Duodenal mucosa (tissue), 2 donors: ENCODE measurements around the gene NOS1.

Experiments used
- H3K27ac ChIP-seq: one replicate; pipeline ENCODE4 v1.7.0; 2013; ENCODE audit warnings: low read depth, low read length
- H3K27me3 ChIP-seq, 2 donors: one replicate each; pipeline ENCODE4 v1.7.0; 2013; ENCODE audit warnings: low read length in 2 of 2, control low read depth in 1 of 2; ENCODE audit not compliant: insufficient read depth in 2 of 2, control insufficient read depth in 1 of 2
- H3K36me3 ChIP-seq, 2 donors: one replicate each; pipeline ENCODE4 v1.7.0; 2013; ENCODE audit warnings: low read length in 2 of 2, control low read depth in 1 of 2; ENCODE audit not compliant: insufficient read depth in 2 of 2, control insufficient read depth in 1 of 2
- H3K4me1 ChIP-seq, 2 donors: one replicate each; pipeline ENCODE4 v1.7.0; 2013; ENCODE audit warnings: low read length in 2 of 2, control low read depth in 1 of 2; ENCODE audit not compliant: insufficient read depth in 2 of 2, control insufficient read depth in 1 of 2
- H3K4me3 ChIP-seq, 2 donors: one replicate each; pipeline ENCODE4 v1.7.0; 2013; ENCODE audit warnings: low read length in 2 of 2, low read depth in 1 of 2
- H3K9ac ChIP-seq, 2 donors: one replicate each; pipeline ENCODE4 v1.7.0; 2013; ENCODE audit warnings: low read length in 2 of 2, low read depth in 1 of 2
- H3K9me3 ChIP-seq, 2 donors: one replicate each; pipeline ENCODE4 v1.7.0; 2013; ENCODE audit warnings: low read length in 2 of 2, control low read depth in 1 of 2; ENCODE audit not compliant: control insufficient read depth in 1 of 2

The NOS1 gene

GRCh38 chr12:117169548-117169947, 191.9 kb downstream of the NOS1 start:
- Histone ChIP-seq H3K4me3 (no peak overlapping the region), H3K4me1 (no peaks in the 10 kb centered on the region), H3K36me3 (peaks cover 33 to 81% of the 10 kb centered on the region in 2 donors), H3K27ac (no peak overlapping the region), H3K9me3 (no peaks in the 10 kb centered on the region), H3K27me3 (no peaks in the 10 kb centered on the region), H3K9ac (no peak overlapping the region)

- peaks cover 29 to 81% of the 10 kb centered on the region in 2 donors for H3K36me3 ChIP-seq
These were observed 192.4 kb downstream of the NOS1 start for GRCh38 chr12:117168976-117169375.

GRCh38 chr12:117167769-117168168, 193.7 kb downstream of the NOS1 start:
- Histone ChIP-seq H3K27me3 (no peaks in the 10 kb centered on the region), H3K4me1 (no peaks in the 10 kb centered on the region), H3K27ac (no peak overlapping the region), H3K4me3 (no peak overlapping the region), H3K9me3 (no peaks in the 10 kb centered on the region), H3K36me3 (peaks cover 28 to 78% of the 10 kb centered on the region in 2 donors), H3K9ac (no peak overlapping the region)

More at GRCh38 chr12:117168976-117169375, 192.4 kb downstream of the NOS1 start:
- H3K9ac ChIP-seq: no peak overlapping the region
- no peaks in the 10 kb centered on the region for H3K27me3 ChIP-seq
- H3K4me1 ChIP-seq: no peaks in the 10 kb centered on the region
- no peaks in the 10 kb centered on the region for H3K9me3 ChIP-seq
- H3K27ac ChIP-seq: no peak overlapping the region
- no peak overlapping the region for H3K4me3 ChIP-seq

- no peaks in the 10 kb centered on the region for H3K9me3 ChIP-seq
- no peak overlapping the region for H3K27ac ChIP-seq
- no peak overlapping the region for H3K9ac ChIP-seq
- H3K27me3 ChIP-seq: no peaks in the 10 kb centered on the region
- H3K4me3 ChIP-seq: no peak overlapping the region
- H3K4me1 ChIP-seq: no peaks in the 10 kb centered on the region
- peaks cover 37 to 83% of the 10 kb centered on the region in 2 donors for H3K36me3 ChIP-seq
These were observed 195.3 kb downstream of the NOS1 start for GRCh38 chr12:117166107-117166506.

GRCh38 chr12:117165342-117165741, 196.1 kb downstream of the NOS1 start:
- no peaks in the 10 kb centered on the region for H3K9me3 ChIP-seq
- no peak overlapping the region for H3K27ac ChIP-seq
- no peak overlapping the region for H3K9ac ChIP-seq
- no peaks in the 10 kb centered on the region for H3K4me1 ChIP-seq
- no peak overlapping the region for H3K4me3 ChIP-seq
- no peaks in the 10 kb centered on the region for H3K27me3 ChIP-seq
- H3K36me3 ChIP-seq: peaks cover 38 to 83% of the 10 kb centered on the region in 2 donors

GRCh38 chr12:117162633-117163032, 198.8 kb downstream of the NOS1 start:
- Histone ChIP-seq H3K27me3 (no peaks in the 10 kb centered on the region), H3K36me3 (peaks cover 58 to 93% of the 10 kb centered on the region in 2 donors), H3K9ac (no peak overlapping the region), H3K27ac (no peak overlapping the region), H3K4me1 (no peaks in the 10 kb centered on the region), H3K9me3 (no peaks in the 10 kb centered on the region), H3K4me3 (no peak overlapping the region)

- no peak overlapping the region for H3K4me3 ChIP-seq
- no peak overlapping the region for H3K9ac ChIP-seq
- no peaks in the 10 kb centered on the region for H3K4me1 ChIP-seq
- no peaks in the 10 kb centered on the region for H3K9me3 ChIP-seq
- no peak overlapping the region for H3K27ac ChIP-seq
- H3K36me3 ChIP-seq: peaks cover 60 to 95% of the 10 kb centered on the region in 2 donors
- H3K27me3 ChIP-seq: no peaks in the 10 kb centered on the region
These were observed 199.3 kb downstream of the NOS1 start for GRCh38 chr12:117162167-117162539.

- Histone ChIP-seq H3K27ac (no peak overlapping the region), H3K4me3 (no peak overlapping the region), H3K36me3 (peaks cover 55 to 95% of the 10 kb centered on the region in 2 donors), H3K27me3 (no peaks in the 10 kb centered on the region), H3K4me1 (no peaks in the 10 kb centered on the region), H3K9me3 (no peaks in the 10 kb centered on the region), H3K9ac (no peak overlapping the region)
These were observed 199.8 kb downstream of the NOS1 start for GRCh38 chr12:117161460-117162166.

- no peak overlapping the region for H3K9ac ChIP-seq
- peaks cover 65 to 95% of the 10 kb centered on the region in 2 donors for H3K36me3 ChIP-seq
- H3K27me3 ChIP-seq: no peaks in the 10 kb centered on the region
- H3K4me1 ChIP-seq: no peaks in the 10 kb centered on the region
- H3K27ac ChIP-seq: no peak overlapping the region
- no peak overlapping the region for H3K4me3 ChIP-seq
- no peaks in the 10 kb centered on the region for H3K9me3 ChIP-seq
These were observed 201.8 kb downstream of the NOS1 start for GRCh38 chr12:117159674-117160073.

- Histone ChIP-seq H3K27ac (no peak overlapping the region), H3K4me1 (no peaks in the 10 kb centered on the region), H3K9ac (no peak overlapping the region), H3K27me3 (no peaks in the 10 kb centered on the region), H3K9me3 (no peaks in the 10 kb centered on the region), H3K4me3 (no peak overlapping the region), H3K36me3 (peaks cover 66 to 94% of the 10 kb centered on the region in 2 donors)
These were observed 202.4 kb downstream of the NOS1 start for GRCh38 chr12:117158911-117159553.
